H9 (cell line): ENCODE data around the gene DHRS2. TPM values are rescaled to one million over a fixed set of nuclear protein-coding genes. Genes with fewer than 3 reads are reported as not detected.
"Not testable (repeated sequence)": the region's sequence is repeated elsewhere in the genome, so short reads cannot be mapped to it uniquely, and the experiment has no call there.

Experiments
- DNase-seq: peaks from one replicate; pipeline ENCODE4 v3.0.0-alpha.2; 2017
- H2AFZ ChIP-seq: one replicate; pipeline ENCODE4 v1.6.1; 2013; ENCODE audit warnings: mild to moderate bottlenecking, low read length, control low read depth, moderate library complexity
- H2AK5ac ChIP-seq: 2 replicates; pipeline ENCODE4 v1.6.1; 2013; ENCODE audit warnings: low read length, control low read depth, mixed read lengths; ENCODE audit not compliant: insufficient read length
- H2BK120ac ChIP-seq: one replicate; pipeline ENCODE4 v1.6.1; 2013; ENCODE audit warnings: low read depth, mild to moderate bottlenecking, low read length, control low read depth, inconsistent platforms; ENCODE audit not compliant: poor library complexity, severe bottlenecking
- H2BK12ac ChIP-seq: 2 replicates; pipeline ENCODE4 v1.6.1; 2013; ENCODE audit warnings: low read length, control low read depth, mixed read lengths, low read depth; ENCODE audit not compliant: insufficient read length
- H2BK15ac ChIP-seq: 2 replicates; pipeline ENCODE4 v1.6.1; 2013; ENCODE audit warnings: low read depth, low read length, control low read depth
- H2BK20ac ChIP-seq: one replicate; pipeline ENCODE4 v1.6.1; 2013; ENCODE audit warnings: low read depth, mild to moderate bottlenecking, low read length, control low read depth, inconsistent platforms; ENCODE audit not compliant: poor library complexity, severe bottlenecking
- H2BK5ac ChIP-seq: 2 replicates; pipeline ENCODE4 v1.6.1; 2013; ENCODE audit warnings: low read length, control low read depth, mixed read lengths; ENCODE audit not compliant: insufficient read length
- H3K14ac ChIP-seq: 2 replicates; pipeline ENCODE4 v1.6.1; 2013; ENCODE audit warnings: low read length, control low read depth; ENCODE audit not compliant: insufficient read depth
- H3K18ac ChIP-seq: 2 replicates; pipeline ENCODE4 v1.6.1; 2013; ENCODE audit warnings: low read depth, mild to moderate bottlenecking, mixed read lengths, low read length, control low read depth; ENCODE audit not compliant: insufficient read length
- H3K23ac ChIP-seq: 2 replicates; pipeline ENCODE4 v1.6.1; 2013; ENCODE audit warnings: low read length, control low read depth, mixed read lengths, low read depth; ENCODE audit not compliant: insufficient read length
- H3K23me2 ChIP-seq: 2 replicates; pipeline ENCODE4 v1.6.1; 2013; ENCODE audit warnings: low read depth, mild to moderate bottlenecking, mixed read lengths, low read length, control low read depth; ENCODE audit not compliant: insufficient read length, poor library complexity, severe bottlenecking
- H3K27ac ChIP-seq: 2 replicates; pipeline ENCODE4 v1.5.1; 2013; ENCODE audit warnings: low read length, control low read depth, mixed read lengths, low read depth; ENCODE audit not compliant: insufficient read length
- H3K27me3 ChIP-seq: 2 replicates; pipeline ENCODE4 v1.6.1; 2013; ENCODE audit warnings: low read length, control low read depth, inconsistent platforms; ENCODE audit not compliant: insufficient read depth
- H3K4ac ChIP-seq: 2 replicates; pipeline ENCODE4 v1.6.1; 2013; ENCODE audit warnings: low read depth, mild to moderate bottlenecking, control low read depth, inconsistent platforms, low read length, moderate library complexity
- H3K4me1 ChIP-seq: 2 replicates; pipeline ENCODE4 v1.6.1; 2013; ENCODE audit warnings: low read length, control low read depth, inconsistent platforms; ENCODE audit not compliant: insufficient read depth
- H3K4me2 ChIP-seq: 2 replicates; pipeline ENCODE4 v1.6.1; 2013; ENCODE audit warnings: low read length, control low read depth, mixed read lengths; ENCODE audit not compliant: insufficient read length, insufficient read depth
- H3K56ac ChIP-seq: 2 replicates; pipeline ENCODE4 v1.6.1; 2013; ENCODE audit warnings: low read depth, mild to moderate bottlenecking, mixed read lengths, low read length, control low read depth; ENCODE audit not compliant: insufficient read length
- H3K79me1 ChIP-seq: 2 replicates; pipeline ENCODE4 v1.6.1; 2013; ENCODE audit warnings: low read depth, mild to moderate bottlenecking, moderate library complexity, low read length, control low read depth, inconsistent platforms; ENCODE audit not compliant: insufficient read depth, poor library complexity, severe bottlenecking
- H3K79me2 ChIP-seq: 2 replicates; pipeline ENCODE4 v1.6.1; 2013; ENCODE audit warnings: low read length, control low read depth, inconsistent platforms; ENCODE audit not compliant: insufficient read depth
- H3K9ac ChIP-seq: 2 replicates; pipeline ENCODE4 v1.6.1; 2013; ENCODE audit warnings: low read length, control low read depth, mixed read lengths; ENCODE audit not compliant: insufficient read length; ENCODE audit errors: extremely low read depth
- H3K9me3 ChIP-seq: one replicate; pipeline ENCODE4 v1.6.1; 2013; ENCODE audit warnings: low read depth, low read length, inconsistent platforms; ENCODE audit not compliant: control insufficient read depth
- H3T11ph ChIP-seq: one replicate; pipeline ENCODE4 v1.6.1; 2013; ENCODE audit warnings: mild to moderate bottlenecking, low read length, control low read depth, inconsistent platforms
- H4K20me1 ChIP-seq: one replicate; pipeline ENCODE4 v1.6.1; 2013; ENCODE audit not compliant: control insufficient read depth, insufficient read length, insufficient read depth
- H4K5ac ChIP-seq: 2 replicates; pipeline ENCODE4 v1.6.1; 2013; ENCODE audit warnings: low read depth, mild to moderate bottlenecking, mixed read lengths, low read length, control low read depth; ENCODE audit not compliant: insufficient read length
- H4K8ac ChIP-seq: replicated peaks from 2 replicates; pipeline ENCODE4 v1.6.1; 2013; ENCODE audit warnings: low read length, control low read depth, mixed read lengths, low read depth; ENCODE audit not compliant: insufficient read length
- H4K91ac ChIP-seq: 2 replicates; pipeline ENCODE4 v1.6.1; 2013; ENCODE audit warnings: low read depth, mild to moderate bottlenecking, moderate library complexity, mixed read lengths, low read length, control low read depth; ENCODE audit not compliant: insufficient read length
- H3K27ac Mint-ChIP-seq, 3 experiments: 2 replicates in 2 of 3; 3 replicates in 1 of 3; pipeline ENCODE4 v1.8.0; 2020 to 2021; ENCODE audit warnings: mixed read lengths in 3 of 3, mild to moderate bottlenecking in 1 of 3, moderate library complexity in 1 of 3
- H3K27me3 Mint-ChIP-seq: 2 replicates; pipeline ENCODE4 v1.8.0; 2021; ENCODE audit warnings: low read depth, mild to moderate bottlenecking, moderate library complexity, mixed read lengths
- H3K36me3 Mint-ChIP-seq, 3 experiments: 2 replicates in 2 of 3; 3 replicates in 1 of 3; pipeline ENCODE4 v1.8.0; 2020 to 2021; ENCODE audit warnings: low read depth in 3 of 3, mixed read lengths in 3 of 3; ENCODE audit not compliant: insufficient read depth in 1 of 3
- H3K4me1 Mint-ChIP-seq, 2 experiments: 2 replicates each; pipeline ENCODE4 v1.8.0; 2020; ENCODE audit warnings: mixed read lengths in 2 of 2
- H3K4me3 Mint-ChIP-seq, 2 experiments: 2 replicates in 1 of 2; 3 replicates in 1 of 2; pipeline ENCODE4 v1.8.0; 2020 to 2021; ENCODE audit warnings: mild to moderate bottlenecking in 2 of 2, mixed read lengths in 2 of 2, moderate library complexity in 1 of 2
- H3K9me3 Mint-ChIP-seq, 2 experiments: 2 replicates in 1 of 2; 3 replicates in 1 of 2; pipeline ENCODE4 v1.8.0; 2020; ENCODE audit warnings: mild to moderate bottlenecking in 2 of 2, mixed read lengths in 2 of 2, moderate library complexity in 1 of 2
- CTCF ChIP-seq: fragments of 200-600 bp; sonication (generic); conservative IDR thresholded peaks from 3 replicates; pipeline ENCODE4 v1.8.0; 2021; ENCODE audit warnings: antibody characterized with exemption, mild to moderate bottlenecking
- WGBS: extraction: QIAGEN DNeasy Blood & Tissue Kit; methylation state at CpG from one replicate; pipeline ENCODE4 v1.1.7; 2013; ENCODE audit warnings: missing lambda C conversion rate, low lambda C conversion rate, mixed read lengths; ENCODE audit not compliant: insufficient read length; ENCODE audit errors: extremely low coverage; 5-methylcytosine and 5-hydroxymethylcytosine counted together
- total RNA-seq: library from RNA; stranded (reverse); gene quantifications from 2 replicates; pipeline ENCODE4 v1.2.1, GENCODE V29; 2021

The DHRS2 gene
- total RNA-seq, 1 experiment from 2014 or later: 0.66 TPM

- Mint-ChIP-seq H3K36me3 (no peaks in the 10 kb centered on the region), H3K4me3 (no peak overlapping the region), H3K4me1 (no peaks in the 10 kb centered on the region), H3K27me3 (peaks cover 9% of the 10 kb centered on the region; the same call in 1 of the 2 replicates), H3K9me3 (peaks cover 2 to 31% of the 10 kb centered on the region in 2 experiments; a peak in 4 of 5 replicates), H3K27ac (no peak overlapping the region)
- Histone ChIP-seq H3K4ac (no peak overlapping the region), H4K20me1 (no peaks in the 10 kb centered on the region), H3K23me2 (no peaks in the 10 kb centered on the region), H3K14ac (no peak overlapping the region), H3K27ac (no peak overlapping the region), H4K8ac (no peak overlapping the region), H2BK12ac (no peak overlapping the region), H2BK15ac (no peak overlapping the region), H2BK120ac (no peak overlapping the region), H3K79me1 (no peaks in the 10 kb centered on the region), H2BK5ac (no peak overlapping the region), H3K27me3 (no peaks in the 10 kb centered on the region), H4K5ac (no peak overlapping the region), H2AFZ (no peak overlapping the region), H3K4me1 (no peaks in the 10 kb centered on the region), H3T11ph (no peak overlapping the region), H2AK5ac (no peak overlapping the region), H3K79me2 (no peaks in the 10 kb centered on the region), H3K9me3 (no peaks in the 10 kb centered on the region), H3K18ac (no peak overlapping the region), H3K9ac (no peak overlapping the region), H3K56ac (no peak overlapping the region), H2BK20ac (no peak overlapping the region), H4K91ac (no peak overlapping the region), H3K23ac (no peak overlapping the region), H3K4me2 (no peak overlapping the region)
- DNase-seq: no peak
- WGBS: no CpG with 5 or more reads among the region's 3 CpGs
- no peak for TF ChIP-seq CTCF
These were observed 27.2 kb upstream of the DHRS2 start for GRCh38 chr14:23609001-23609400.

GRCh38 chr14:23609411-23610089 is 26.6 kb upstream of the DHRS2 start:
- H3K79me1 ChIP-seq, H2BK120ac ChIP-seq, H2BK5ac ChIP-seq, H3K27me3 Mint-ChIP-seq, H2AFZ ChIP-seq, H4K8ac ChIP-seq, H3K4me3 Mint-ChIP-seq, H2BK12ac ChIP-seq, H3K4ac ChIP-seq, H3K4me1 Mint-ChIP-seq, H2AK5ac ChIP-seq, H3K18ac ChIP-seq, H3K79me2 ChIP-seq, H3K4me1 ChIP-seq, H4K5ac ChIP-seq, H3K4me2 ChIP-seq, H3K27me3 ChIP-seq, H3K14ac ChIP-seq, H4K91ac ChIP-seq, DNase-seq, H3K27ac ChIP-seq, H3T11ph ChIP-seq, H3K27ac Mint-ChIP-seq, H2BK15ac ChIP-seq, H3K23ac ChIP-seq, H2BK20ac ChIP-seq, H4K20me1 ChIP-seq, H3K56ac ChIP-seq, H3K36me3 Mint-ChIP-seq, H3K9ac ChIP-seq, H3K9me3 ChIP-seq, H3K23me2 ChIP-seq: not testable (repeated sequence)
- peaks cover 2 to 34% of the 10 kb centered on the region in 2 experiments; a peak in 4 of 5 replicates for H3K9me3 Mint-ChIP-seq
- no CpG with 5 or more reads among the region's 7 CpGs for WGBS
